SU-DHL-6 (cell line): Measurements from ENCODE around the gene IGFBPL1.

Experiments used
- EZH2phosphoT487 ChIP-seq: fragments of 200-600 bp; sonication (generic), shearing (Covaris generic); conservative IDR thresholded peaks from 2 replicates; pipeline ENCODE4 v1.6.1; 2018; ENCODE audit warnings: mild to moderate bottlenecking, antibody characterized with exemption, low read length, moderate library complexity, mixed read lengths
- TF ChIP-seq, protein P1 (sequence below): fragments of 200-600 bp; sonication (generic); IDR thresholded peaks from one replicate; pipeline ENCODE4 v1.5.1; 2017; ENCODE audit warnings: antibody characterized with exemption, mild to moderate bottlenecking, low read length, moderate library complexity; ENCODE audit not compliant: insufficient read depth, poor library complexity, severe bottlenecking

DNA sequence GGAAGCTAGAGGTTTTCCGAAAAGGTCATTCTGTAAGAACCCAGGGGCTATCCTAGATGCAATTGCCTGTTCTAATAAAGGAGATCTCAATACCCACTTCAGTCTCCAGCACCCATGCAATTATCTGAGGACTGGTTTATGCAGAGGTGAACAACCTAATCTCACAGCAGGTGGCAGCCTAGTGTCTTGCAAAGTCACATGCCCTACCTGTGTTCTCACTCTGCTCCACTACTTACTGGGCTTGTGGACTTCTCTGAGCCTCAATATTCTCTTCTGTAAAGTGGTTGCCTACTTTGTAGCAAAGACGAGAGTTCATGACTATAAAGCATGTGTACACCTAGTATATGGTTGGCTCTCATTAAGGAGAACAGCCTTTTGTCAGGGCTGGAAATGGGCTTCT, 52.8 kb downstream of the IGFBPL1 start:
- TF ChIP-seq, protein P1, sequence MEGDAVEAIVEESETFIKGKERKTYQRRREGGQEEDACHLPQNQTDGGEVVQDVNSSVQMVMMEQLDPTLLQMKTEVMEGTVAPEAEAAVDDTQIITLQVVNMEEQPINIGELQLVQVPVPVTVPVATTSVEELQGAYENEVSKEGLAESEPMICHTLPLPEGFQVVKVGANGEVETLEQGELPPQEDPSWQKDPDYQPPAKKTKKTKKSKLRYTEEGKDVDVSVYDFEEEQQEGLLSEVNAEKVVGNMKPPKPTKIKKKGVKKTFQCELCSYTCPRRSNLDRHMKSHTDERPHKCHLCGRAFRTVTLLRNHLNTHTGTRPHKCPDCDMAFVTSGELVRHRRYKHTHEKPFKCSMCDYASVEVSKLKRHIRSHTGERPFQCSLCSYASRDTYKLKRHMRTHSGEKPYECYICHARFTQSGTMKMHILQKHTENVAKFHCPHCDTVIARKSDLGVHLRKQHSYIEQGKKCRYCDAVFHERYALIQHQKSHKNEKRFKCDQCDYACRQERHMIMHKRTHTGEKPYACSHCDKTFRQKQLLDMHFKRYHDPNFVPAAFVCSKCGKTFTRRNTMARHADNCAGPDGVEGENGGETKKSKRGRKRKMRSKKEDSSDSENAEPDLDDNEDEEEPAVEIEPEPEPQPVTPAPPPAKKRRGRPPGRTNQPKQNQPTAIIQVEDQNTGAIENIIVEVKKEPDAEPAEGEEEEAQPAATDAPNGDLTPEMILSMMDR: peak; percentile 10
- TF ChIP-seq EZH2phosphoT487: no peak
